HG03135 (cell line): Measurements from ENCODE around the gene PFKM.
A peak's percentile ranks its signal among the peaks of the same experiment; 100 is the strongest.

ENCODE experiments used
- ATAC-seq: cut with Tn5 transposase; IDR thresholded peaks from one replicate; pipeline ENCODE4 v1.9.1; 2021; ENCODE audit warnings: mild to moderate bottlenecking, moderate library complexity; ENCODE audit not compliant: unreplicated experiment

PFKM gene

DNA sequence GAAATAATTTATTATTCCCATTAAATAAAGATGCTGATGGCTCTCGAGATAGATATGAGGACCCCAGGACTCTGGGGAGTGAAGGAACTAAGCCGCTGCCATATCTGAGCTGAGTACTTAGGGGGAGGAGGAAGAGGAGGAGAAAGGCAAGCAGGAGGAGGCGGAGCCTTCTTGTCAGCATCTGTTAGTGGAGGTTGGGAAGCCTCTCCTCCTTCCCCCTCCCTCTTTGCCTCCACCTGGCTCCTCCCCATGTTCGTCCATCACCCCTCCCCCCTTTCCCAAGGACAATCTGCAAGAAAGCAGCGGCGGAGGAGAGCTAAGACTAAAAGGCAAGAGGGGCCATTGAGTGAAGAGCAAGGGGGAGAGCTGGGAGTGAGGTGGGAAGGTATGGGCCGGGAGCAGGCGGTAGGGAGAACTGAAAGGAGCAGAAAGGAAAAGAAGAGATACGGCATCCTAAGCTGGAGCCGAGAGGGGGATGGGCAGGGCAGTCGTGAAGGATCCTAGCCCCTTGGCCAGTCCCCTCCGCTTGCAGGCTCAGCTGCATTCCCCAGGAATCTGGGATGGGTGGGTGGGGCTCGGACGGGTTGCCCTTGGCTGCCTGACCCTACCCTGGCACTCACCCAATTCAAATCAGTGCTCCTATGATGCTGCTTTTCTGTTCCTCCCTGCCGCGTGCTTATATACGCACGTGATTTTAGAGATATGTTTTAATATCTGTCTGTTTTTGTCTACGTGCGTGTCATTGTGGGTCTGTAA, at the start of gene PFKM:
TSS of gene PFKM (plus strand) at position 287 of the 756 bp plus-strand sequence. CDS start 3,411 bp downstream, outside the sequence.
- ATAC-seq, result peak; percentile 96

DNA sequence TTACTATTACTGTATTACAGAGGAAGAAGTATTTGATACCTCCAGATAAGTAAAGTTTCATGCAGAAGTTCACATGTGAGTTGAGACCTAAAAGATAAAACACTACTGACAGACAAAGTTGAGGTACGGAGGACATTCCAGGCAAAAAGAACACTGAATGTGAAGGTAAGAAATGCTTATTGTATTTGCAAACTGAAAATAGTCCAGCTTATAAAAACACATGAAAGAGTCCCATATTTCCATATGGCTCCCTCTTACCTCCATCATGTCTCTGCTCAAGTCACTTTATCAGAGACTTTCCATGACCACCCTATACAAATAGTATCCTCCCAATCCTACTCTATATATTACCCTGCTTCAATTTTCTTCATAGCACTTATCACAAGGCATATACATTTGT, 49.1 kb upstream of the PFKM start:
- ATAC-seq, result no peak

DNA sequence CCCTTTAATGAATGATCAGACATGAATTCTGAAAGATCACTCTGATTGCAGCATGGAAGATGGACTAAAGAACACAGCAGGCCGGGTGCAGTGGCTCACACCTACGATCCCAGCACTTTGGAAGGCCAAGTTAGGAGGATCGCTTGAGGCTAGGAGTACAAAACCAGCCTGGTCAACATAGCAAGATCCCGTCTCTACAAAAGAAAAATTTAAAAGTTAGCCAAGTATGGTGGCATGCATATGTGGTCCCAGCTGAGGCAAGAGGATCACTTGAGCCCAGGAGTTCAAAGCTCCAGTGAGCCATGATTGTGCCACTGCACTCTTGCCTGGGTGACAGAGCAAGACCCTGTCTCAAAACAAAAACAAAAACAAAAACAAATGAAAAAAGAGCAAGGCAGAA, 48.4 kb upstream of the PFKM start:
- ATAC-seq, result no peak

DNA sequence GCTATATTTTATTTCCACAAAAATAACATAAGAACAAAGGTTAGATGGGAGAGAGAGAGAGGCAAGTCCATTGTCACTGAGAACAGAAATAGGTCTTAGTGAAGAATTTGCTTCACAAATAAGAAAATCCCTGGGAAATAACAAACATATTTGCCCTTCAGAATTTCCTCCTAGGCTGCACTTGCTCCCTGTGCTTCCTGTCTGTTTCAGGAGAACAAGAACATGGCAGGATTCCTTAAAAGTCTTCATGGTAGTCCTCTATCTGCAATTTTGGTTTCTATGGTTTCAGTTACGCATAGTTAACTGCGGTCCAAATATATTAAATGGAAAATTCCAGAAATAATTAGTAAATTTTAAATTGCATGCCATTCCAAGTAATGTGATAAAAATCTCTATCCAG, 47.4 kb upstream of the PFKM start:
- ATAC-seq, result no peak

DNA sequence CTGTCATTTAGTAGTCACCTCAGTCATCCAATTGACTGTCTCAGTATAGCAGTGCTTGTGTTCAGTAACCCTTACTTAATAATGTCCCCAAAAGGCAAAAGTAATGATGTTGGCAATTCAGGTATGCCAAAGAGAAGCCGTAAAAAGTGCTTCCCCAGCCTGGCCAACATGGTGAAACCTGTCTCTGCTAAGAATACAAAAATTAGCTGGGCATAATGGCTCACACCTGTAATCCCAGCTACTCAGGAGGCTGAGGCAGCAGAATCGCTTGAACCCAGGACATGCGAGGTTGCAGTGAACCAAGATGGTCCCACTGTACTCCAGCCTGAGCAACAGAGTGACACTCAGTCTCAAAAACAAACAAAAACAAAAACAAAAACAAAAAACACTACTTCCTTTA, 46.9 kb upstream of the PFKM start:
- ATAC-seq, result no peak

DNA sequence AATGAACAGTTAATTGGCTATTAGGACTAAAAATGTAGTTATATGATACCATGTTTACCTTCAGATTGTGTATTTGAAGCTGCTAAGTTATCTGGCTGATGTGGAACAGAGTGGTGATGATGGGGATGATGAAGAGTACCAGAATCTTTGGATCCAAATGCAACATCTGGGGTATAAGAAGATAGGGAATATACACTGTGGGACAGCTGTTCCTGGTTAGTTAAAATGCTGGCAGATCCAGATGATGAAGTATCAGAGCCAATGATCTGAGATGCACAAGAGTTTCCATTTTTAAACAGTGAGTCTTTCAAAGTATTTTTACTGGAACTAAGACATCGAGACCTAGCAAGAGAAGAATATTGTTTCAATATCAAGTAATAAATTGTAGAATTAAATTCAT, 44.9 kb upstream of the PFKM start:
- no peak for ATAC-seq

DNA sequence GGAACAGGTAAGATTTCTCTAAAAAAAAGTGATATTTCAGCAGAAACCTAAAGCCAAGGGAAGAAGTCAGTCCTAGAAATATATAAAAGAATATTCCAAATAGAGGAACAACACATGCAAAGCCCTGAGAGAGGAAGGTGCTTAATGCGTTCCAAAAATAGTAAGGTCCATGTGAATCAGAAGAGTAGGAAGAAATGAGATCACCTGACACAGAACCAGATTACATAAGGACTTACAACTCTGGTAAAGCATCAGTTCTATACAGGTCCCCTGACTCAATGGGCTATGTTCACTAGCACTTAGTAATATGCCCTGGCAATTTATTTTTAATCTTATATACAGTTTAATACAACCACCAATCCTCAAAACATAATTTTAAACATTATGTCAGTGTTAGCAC, 43.3 kb upstream of the PFKM start:
- ATAC-seq, result no peak

DNA sequence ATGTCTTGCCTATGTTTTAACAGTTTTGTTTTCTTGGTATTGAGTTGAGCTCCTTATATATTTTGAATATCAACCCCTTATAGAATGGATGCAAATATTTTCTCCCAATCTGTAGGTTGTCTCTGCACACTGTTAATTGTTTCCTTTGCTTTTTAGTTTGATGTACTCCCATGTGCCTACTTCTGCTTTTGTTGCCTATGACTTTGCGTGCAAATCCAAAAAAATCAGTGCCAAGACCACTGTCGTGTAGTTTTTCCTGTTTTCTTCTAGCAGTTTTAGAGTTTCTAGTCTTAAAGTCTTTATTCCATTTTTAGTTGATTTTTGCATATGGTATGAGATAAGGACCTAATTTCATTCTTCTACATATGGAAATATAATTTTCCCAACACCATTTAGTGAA, 42.1 kb upstream of the PFKM start:
- ATAC-seq, result no peak

DNA sequence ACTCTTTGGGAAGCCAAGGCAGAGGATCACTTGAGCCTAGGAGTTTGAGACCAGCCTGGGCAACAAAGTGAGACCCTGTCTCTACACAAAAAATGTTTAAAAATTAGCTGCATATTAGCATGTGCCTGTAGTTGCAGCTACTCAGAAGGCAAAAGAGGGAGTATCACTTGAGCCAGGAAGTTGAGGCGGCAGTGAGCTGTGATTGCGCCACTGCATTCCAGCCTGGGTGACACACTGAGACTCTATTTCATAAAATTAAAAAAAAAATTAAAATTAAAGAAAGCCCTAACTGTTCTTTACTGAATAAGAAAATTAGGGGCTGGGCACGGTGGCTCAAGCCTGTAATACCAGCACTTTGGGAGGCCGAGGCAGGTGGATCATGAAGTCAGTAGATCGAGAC, 40.3 kb upstream of the PFKM start:
- ATAC-seq, result no peak

DNA sequence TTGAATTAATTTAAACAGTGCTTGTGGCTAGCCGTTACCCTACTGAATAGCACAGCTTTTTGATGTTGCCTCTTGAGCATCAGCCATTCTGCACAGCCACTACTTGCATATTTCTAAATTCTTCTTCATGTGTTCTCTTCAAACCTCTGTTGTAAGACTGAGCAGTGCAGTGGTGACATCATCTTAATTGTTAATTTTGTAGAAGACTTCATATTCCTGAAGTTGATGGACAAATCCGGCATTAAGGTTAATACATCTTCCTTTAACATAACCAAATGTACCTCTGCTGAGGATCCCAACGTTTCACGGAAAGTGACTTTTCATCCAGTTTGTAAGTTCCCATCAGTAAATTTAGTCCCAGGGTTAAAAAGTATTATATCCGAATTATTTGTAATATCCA, 38.9 kb upstream of the PFKM start:
- ATAC-seq, result no peak

DNA sequence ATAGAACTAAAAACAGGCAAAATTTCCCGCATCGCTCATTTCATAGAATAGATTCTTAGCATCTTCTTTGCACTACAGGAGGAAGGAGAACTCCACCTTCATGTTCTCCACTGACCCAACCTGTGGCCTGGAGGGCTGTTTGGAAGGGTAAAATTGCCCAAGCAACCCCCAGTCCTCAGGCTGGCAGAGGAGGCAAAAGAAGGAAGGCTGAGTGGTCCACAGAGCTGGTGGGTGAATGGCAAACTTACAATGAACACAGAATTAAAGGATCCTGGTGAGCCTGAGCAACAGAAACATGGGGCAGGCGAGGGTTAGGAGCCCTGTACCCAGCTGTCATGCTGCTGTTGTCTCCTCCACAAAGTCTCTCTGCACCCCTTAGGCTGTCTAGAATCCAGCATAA, 38.3 kb upstream of the PFKM start:
- ATAC-seq, result no peak

DNA sequence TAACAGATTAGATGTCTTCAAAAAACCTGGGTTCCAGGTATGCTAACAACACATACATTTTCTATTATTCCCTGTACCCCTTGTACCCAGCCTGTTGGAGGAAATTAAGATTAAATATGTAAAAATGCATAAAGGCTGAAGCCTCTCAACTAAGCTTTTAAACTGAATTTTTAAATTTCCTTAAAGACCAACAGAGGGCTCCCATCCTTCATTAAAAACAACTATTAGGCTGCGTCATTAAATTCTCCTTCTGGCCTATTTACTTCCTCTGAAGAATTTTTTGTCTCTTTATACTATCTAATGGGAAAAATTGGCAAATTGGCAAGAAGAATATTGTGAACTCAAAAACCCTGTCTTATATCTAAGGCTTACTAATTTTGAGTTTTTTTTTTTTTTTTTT, 35.1 kb upstream of the PFKM start:
- no peak for ATAC-seq

DNA sequence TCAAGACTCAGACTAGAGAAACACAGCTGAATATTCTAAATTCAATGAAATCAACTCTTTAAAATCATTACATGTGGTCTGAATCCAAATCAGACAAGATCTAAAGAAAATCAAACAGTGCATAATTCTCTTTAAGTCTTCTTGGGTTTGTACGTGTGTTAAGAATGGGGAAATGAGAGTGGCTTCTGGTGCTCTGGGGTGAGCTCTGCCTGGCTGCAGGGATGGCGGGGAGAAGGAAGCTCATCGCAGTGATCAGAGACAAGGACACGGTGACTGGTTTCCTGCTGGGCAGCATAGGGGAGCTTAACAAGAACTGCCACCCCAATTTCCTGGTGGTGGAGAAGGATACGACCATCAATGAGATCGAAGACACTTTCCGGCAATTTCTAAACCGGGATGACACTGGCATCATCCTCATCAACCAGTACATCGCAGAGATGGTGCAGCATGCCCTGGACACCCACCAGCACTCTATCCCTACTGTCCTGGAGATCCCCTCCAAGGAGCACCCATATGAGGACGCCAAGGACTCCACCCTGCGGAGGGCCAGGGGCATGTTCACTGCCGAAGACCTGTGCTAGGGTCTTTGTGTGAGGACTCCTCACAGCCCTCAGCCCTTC, 34.2 kb upstream of the PFKM start:
- ATAC-seq, result no peak

DNA sequence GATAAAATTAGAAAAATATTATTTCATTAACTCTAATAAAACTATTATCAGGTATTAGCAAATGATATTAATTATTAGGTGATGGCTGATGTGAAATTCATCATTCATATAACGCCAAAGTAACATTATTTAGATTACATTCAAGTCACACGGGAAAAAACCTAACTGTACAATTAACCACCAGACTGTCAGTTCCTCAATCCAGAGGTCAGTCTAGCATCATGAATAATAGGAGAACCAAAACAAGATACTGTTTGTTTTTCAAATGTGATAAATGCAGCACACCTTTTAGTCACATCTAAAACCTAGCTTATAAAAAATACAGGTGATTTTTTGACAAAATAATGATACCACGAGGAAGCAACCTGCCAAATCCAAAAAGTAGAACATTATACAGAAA, 32.8 kb upstream of the PFKM start:
- no peak for ATAC-seq

DNA sequence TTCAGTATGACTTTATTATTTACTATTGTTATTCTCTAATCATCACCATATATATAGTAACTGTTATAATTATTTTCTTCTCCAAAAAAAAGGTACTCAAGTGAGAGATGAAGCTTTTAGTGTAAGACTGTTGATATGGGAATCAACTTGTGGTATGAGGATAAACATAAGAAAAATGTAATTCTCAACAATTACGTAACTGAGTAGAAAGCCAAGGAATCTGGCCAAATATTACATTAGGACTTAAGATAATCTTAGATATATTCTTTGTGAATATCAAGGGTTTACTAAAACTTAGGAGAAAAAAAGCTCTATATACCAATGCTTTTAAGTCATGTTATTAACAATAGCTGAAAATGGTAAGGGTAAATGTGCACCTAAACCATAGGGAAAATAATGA, 26.6 kb upstream of the PFKM start:
- no peak for ATAC-seq

DNA sequence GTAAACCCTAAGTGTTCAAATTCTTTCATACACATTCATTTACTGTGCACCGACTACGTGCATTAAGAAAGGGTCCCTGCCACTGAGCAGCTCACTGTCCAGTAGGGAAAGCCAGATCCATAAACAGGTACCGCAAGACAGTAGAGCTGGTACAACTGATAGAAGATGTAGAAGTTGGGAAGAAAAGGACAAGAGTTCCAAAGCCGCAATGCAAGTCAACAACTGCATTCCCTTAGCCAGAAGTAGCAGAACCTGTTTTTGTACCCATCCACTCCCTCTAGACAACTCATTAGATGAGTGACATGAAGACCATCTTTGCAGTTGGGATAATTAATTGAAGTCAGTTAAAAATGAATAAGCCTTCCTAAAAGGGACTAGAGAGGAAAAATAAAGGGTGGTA, 14.6 kb upstream of the PFKM start:
- no peak for ATAC-seq

DNA sequence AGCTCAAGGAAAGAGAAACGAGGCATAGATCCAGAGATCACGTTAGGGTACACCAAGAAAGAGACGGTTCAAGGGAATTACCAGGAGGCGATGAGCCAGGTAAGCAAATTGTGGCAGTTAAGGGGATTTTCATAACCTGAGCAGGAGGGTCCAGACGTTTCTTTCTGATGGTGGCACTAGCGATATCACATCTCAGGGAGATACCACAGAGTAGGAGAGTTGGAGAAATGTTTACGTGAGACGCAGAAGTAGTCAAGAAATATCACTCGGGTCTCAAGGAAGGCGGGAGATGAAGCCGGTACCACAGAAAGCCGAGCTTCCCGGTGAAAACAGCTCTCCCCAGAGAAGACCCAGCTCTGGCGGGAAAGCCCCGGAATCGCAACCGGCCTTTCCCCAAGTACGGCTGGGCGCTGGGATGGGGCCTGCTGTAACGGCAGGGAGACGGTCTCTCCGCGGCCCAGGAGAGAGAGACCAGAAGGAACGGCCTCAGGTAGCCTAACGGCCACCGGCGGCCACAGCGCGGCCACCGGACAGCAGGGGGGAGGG, 13.8 kb upstream of the PFKM start:
- peak; percentile 32 for ATAC-seq

DNA sequence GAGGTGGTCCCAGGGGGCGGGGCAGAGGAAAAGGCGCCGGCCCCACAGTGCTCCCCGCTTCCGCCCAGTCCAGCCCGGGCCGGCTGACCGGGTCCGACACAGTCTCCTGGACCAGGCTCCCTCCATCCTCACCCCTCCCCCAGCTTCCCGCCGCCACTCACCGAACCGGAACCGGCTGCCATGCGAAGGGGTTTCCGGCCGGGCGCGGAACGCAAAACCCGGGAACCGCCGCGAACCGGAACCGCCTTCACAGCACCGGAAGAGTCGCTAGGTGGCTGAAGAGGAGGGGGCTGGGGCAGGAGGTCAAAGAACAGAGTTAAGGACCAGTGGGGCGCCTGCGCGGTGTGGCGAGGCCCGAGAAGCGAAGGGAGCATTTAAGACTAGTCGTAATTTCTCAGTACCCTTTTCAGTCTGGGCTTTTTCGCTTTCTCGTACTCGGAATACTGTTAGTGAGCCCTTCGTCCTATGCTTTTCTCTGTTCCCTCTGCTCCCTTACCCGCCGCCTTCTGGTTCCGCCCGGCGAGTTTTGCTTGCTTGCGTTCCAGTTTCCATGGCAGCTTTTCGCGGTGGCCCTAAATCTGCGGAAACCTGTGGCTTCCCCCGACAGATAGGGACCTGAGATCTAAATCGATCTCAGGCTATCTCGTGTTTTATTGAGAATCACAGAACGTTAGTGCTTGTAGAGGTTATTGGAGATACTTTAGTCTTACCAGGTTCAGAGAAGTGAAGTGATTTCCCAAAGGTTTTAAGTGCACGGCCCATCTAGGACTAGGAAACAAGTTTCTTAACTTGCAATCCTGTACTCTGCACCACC, 13.1 kb upstream of the PFKM start, which contains the start of gene SENP1:
TSS of gene SENP1 (minus strand) at position 213 of the 814 bp plus-strand sequence. CDS start 4,607 bp downstream, outside the sequence.
- peak; percentile 62 for ATAC-seq

DNA sequence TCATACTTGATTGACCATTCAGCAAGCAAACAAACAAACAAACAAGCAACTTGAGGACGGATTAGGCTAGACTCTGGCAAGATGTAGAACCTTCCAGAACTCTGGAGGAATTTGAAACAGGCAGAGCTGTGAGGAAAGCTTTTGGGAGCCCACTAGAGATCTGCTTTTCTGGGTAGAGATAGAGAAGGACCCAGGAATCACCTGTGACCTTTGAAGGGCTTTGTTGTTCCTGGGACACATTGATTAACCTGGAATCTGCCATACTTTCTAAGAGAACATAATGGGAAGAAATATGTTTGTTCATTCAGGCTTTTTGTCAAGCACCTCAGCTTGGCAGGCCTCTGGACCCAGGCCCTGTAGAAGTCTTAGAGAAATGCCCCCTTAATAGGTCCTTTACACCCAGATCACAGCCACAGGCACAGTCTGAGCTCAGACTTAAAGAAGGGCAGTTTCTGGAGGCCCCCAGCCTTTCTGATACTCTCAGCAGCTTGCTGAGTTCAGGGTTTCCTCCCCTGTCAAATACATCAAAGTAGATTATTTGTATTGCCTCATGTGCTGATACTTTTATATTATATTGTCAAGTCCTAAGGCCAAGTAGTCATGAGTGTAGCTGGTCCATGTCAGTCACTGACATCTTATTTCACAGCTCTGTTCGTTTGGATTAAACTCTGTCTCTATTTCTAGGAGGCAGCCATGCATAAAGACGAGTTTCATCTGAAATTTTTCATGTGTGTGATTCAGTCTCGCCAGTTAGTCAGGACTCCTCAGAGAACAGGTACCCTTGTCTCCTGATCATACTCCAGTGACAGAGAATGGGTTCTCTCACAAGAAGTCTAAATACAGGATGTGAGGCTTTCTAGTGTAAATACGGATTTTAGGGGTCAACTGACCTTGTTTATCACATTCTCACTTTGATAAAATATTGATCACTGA, 12.2 kb upstream of the PFKM start:
- ATAC-seq, result no peak

DNA sequence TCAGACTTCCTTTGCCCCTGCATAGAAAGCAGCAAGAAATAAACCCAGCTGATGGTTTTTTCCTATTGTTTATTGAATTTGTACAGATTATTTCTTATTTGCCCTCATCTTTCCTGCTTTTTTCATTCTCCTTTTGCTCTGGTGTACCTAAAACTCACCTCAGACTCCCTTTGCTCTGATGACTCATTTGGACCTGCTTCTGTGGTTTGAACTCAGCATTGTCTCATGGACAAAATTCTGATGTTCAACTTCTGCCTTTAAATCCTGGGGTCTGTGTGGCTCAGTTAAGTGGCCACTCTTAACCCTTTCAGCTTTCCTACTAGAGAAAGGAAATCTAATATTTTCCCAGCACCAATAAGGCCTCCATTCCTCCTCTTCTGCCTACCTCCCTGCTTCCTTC, 9.7 kb upstream of the PFKM start:
- no peak for ATAC-seq
